B cell (primary cell): ENCODE data around the gene STK33. TPM values are rescaled to one million over a fixed set of nuclear protein-coding genes. Genes with fewer than 3 reads are reported as not detected.

Experiments used
- ATAC-seq: fragments of 200-7000 bp; cut with Tn5 transposase; one replicate; pipeline ENCODE4 v1.10.0; 2021; ENCODE audit warnings: low read depth, mild to moderate bottlenecking, moderate number of reproducible peaks, moderate library complexity
- CTCF ChIA-PET: fragments of 350-600 bp; sonication (Branson Sonifier 250); formaldehyde crosslinking; loops from one replicate; lab custom pipeline; 2021; ENCODE audit warnings: antibody characterized with exemption, inconsistent platforms; lab: Charles Lee
- POLR2A ChIA-PET: fragments of 350-600 bp; sonication (Branson Sonifier 250); formaldehyde crosslinking; loops from one replicate; lab custom pipeline; 2021; ENCODE audit warnings: antibody characterized with exemption; lab: Charles Lee
- DNase-seq: peaks from one replicate; pipeline ENCODE4 v3.0.0; 2013
- H2AFZ ChIP-seq: 2 replicates; pipeline ENCODE4 v1.6.1; 2012; ENCODE audit warnings: mild to moderate bottlenecking, low read depth, low read length; ENCODE audit not compliant: insufficient read depth, poor library complexity, severe bottlenecking
- H3K27ac ChIP-seq, 2 donors: 1 replicate in 1 of 2; 2 replicates in 1 of 2; pipeline ENCODE4 v1.5.1; 2012 to 2013; ENCODE audit warnings: low read length in 2 of 2, mild to moderate bottlenecking in 2 of 2, moderate library complexity in 1 of 2
- H3K27me3 ChIP-seq, 4 experiments: fragments of 200-600 bp in 1 of 4; sonication (generic) in 1 of 4; replicated peaks in 1 of 4; 1 replicate in 2 of 4; 2 replicates in 2 of 4; pipeline versions ENCODE4 v1.6.1 to v1.7.0; 2013 to 2016; ENCODE audit warnings: low read length in 3 of 4, mild to moderate bottlenecking in 2 of 4, mixed read lengths in 1 of 4, moderate library complexity in 1 of 4; ENCODE audit not compliant: insufficient read depth in 4 of 4, control insufficient read depth in 3 of 4; ENCODE audit errors: control extremely low read depth in 1 of 4
- H3K36me3 ChIP-seq, 2 experiments: replicated peaks in 1 of 2; 1 replicate in 1 of 2; 2 replicates in 1 of 2; pipeline versions ENCODE4 v1.6.1 to v1.7.1; 2013; ENCODE audit warnings: low read length in 1 of 2; ENCODE audit not compliant: insufficient read depth in 2 of 2, control insufficient read depth in 1 of 2; ENCODE audit errors: control extremely low read depth in 1 of 2, extremely low read depth in 1 of 2
- H3K4me1 ChIP-seq, 2 donors: fragments of 200-600 bp in 1 of 2; sonication (generic) in 1 of 2; 1 replicate in 1 of 2; 2 replicates in 1 of 2; pipeline versions ENCODE4 v1.5.1 to v1.6.1; 2013 to 2017; ENCODE audit warnings: low read length in 2 of 2; ENCODE audit not compliant: control insufficient read depth in 2 of 2, insufficient read depth in 2 of 2
- H3K4me2 ChIP-seq: replicated peaks from 2 replicates; pipeline ENCODE3; 2012; ENCODE audit warnings: mild to moderate bottlenecking, low read depth, low read length; ENCODE audit not compliant: poor library complexity, severe bottlenecking
- H3K4me3 ChIP-seq, 5 experiments: fragments of 200-600 bp in 1 of 5; sonication (generic) in 1 of 5; 1 replicate in 3 of 5; 2 replicates in 2 of 5; pipeline versions ENCODE4 v1.5.1 to v1.7.0; 2011 to 2016; ENCODE audit warnings: low read length in 4 of 5, mild to moderate bottlenecking in 4 of 5, low read depth in 2 of 5, control low read depth in 1 of 5, moderate library complexity in 1 of 5; ENCODE audit not compliant: insufficient read depth in 1 of 5; ENCODE audit errors: control extremely low read depth in 1 of 5, extremely low read depth in 1 of 5
- H3K79me2 ChIP-seq: fragments of 200-600 bp; sonication (generic); one replicate; pipeline ENCODE4 v1.6.0; 2016; ENCODE audit warnings: low read length; ENCODE audit not compliant: control insufficient read depth, insufficient read depth
- H3K9ac ChIP-seq: fragments of 200-600 bp; sonication (generic); 2 replicates; pipeline ENCODE4 v1.6.1; 2017; ENCODE audit warnings: mild to moderate bottlenecking, low read length, moderate library complexity
- H3K9me3 ChIP-seq, 3 donors: one replicate each; pipeline versions ENCODE4 v1.6.1 to v1.7.1; 2013; ENCODE audit warnings: low read length in 2 of 3; ENCODE audit not compliant: control insufficient read depth in 2 of 3, insufficient read depth in 1 of 3; ENCODE audit errors: control extremely low read depth in 1 of 3
- H4K20me1 ChIP-seq: 2 replicates; pipeline ENCODE4 v1.6.0; 2012; ENCODE audit warnings: mild to moderate bottlenecking, low read length; ENCODE audit not compliant: insufficient read depth, control insufficient read depth, poor library complexity, severe bottlenecking
- H3K27ac Mint-ChIP-seq: one replicate; pipeline ENCODE4 v1.8.0; 2021; ENCODE audit warnings: mixed read lengths
- H3K27me3 Mint-ChIP-seq: one replicate; pipeline ENCODE4 v1.8.0; 2021; ENCODE audit warnings: mixed read lengths
- H3K4me1 Mint-ChIP-seq: one replicate; pipeline ENCODE4 v1.8.0; 2021; ENCODE audit warnings: mixed read lengths
- H3K4me3 Mint-ChIP-seq: one replicate; pipeline ENCODE4 v1.8.0; 2021; ENCODE audit warnings: mixed read lengths
- H3K9me3 Mint-ChIP-seq: one replicate; pipeline ENCODE4 v1.8.0; 2022; ENCODE audit warnings: mixed read lengths; ENCODE audit not compliant: insufficient read depth
- EZH2 ChIP-seq: IDR thresholded peaks from 2 replicates; pipeline ENCODE4 v1.6.1; 2012; ENCODE audit warnings: borderline replicate concordance, low read depth, mild to moderate bottlenecking, moderate library complexity, low read length; ENCODE audit not compliant: insufficient read depth, poor library complexity, severe bottlenecking
- WGBS: methylation state at CpG from one replicate; pipeline ENCODE4 v1.1.5; 2013; ENCODE audit warnings: missing lambda C conversion rate; ENCODE audit not compliant: insufficient coverage; 5-methylcytosine and 5-hydroxymethylcytosine counted together
- intact Hi-C: fragments of 100-400 bp; cut with micrococcal nuclease; formaldehyde crosslinking; loops from one replicate; pipeline ENCODE4 v1.10.0; 2022
- polyA plus RNA-seq: library from polyadenylated mRNA; depleted of rRNA; stranded (reverse); fragments of >200 nt; gene quantifications from 2 replicates; pipeline ENCODE4 v1.2.3, GENCODE V29; 2012
- total RNA-seq, 2 donors: library from RNA; stranded (reverse); fragments of 120-200 nt in 1 of 2; gene quantifications; 1 replicate in 1 of 2; 2 replicates in 1 of 2; pipeline versions ENCODE4 v1.2.3 to v1.2.4, GENCODE V29; 2013 to 2022
- TF ChIP-seq, protein P1 (sequence below): fragments of 200-600 bp; IDR thresholded peaks from one replicate; pipeline ENCODE4 v1.8.0; 2022; ENCODE audit warnings: antibody characterized with exemption, mild to moderate bottlenecking

STK33 gene
- total and polyA plus RNA-seq, 2 donors (not counting 1 experiment from before 2014, with no cell fraction given), result 3.1 to 9.3 TPM

DNA sequence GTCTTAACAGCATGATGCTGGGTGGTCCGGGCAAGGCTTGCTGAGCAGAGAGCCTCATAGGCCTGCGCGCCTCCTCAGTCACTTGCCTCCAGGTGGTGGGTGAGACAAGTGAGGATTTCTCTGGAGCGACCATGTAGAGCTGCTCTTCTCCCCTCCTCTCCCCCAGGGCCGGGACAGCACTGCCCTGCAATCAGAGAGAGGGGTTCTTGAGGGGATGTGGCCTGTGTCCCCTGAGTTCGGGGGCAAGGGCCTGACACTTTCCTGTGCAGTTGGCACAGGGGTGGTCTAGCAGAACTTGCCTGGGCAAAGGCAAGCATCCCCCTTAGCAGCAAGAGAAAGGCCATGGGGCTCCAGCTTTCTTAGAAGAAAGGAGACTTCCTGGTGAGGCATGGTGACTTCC, 234.5 kb downstream of the STK33 start:
- H3K4me3 ChIP-seq, result no peak overlapping the region
- ChIA-PET POLR2A (no interaction called here), CTCF (no interaction called here)
- H3K27ac ChIP-seq, result no peak overlapping the region
- ATAC-seq (no peak), DNase-seq (no peak)
- no peaks in the 10 kb centered on the region for H3K79me2 ChIP-seq
- intact Hi-C loops, result no loop called here
- Mint-ChIP-seq H3K9me3 (no peaks in the 10 kb centered on the region), H3K27ac (no peak overlapping the region), H3K4me3 (no peak overlapping the region), H3K27me3 (peaks cover 3% of the 10 kb centered on the region), H3K4me1 (peaks cover 3% of the 10 kb centered on the region)
- no peaks in the 10 kb centered on the region for H3K9me3 ChIP-seq
- TF ChIP-seq EZH2, result no peak
- no peak overlapping the region for H3K9ac ChIP-seq
- H2AFZ ChIP-seq, result no peak overlapping the region
- 92% methylated on average over 3 of the region's 6 CpGs for WGBS
- peaks cover 7% of the 10 kb centered on the region in 2 donors for H3K4me1 ChIP-seq
- H3K27me3 ChIP-seq, result peaks cover 0 to 8% (median 2%) of the 10 kb centered on the region in 4 experiments
- H3K4me2 ChIP-seq, result no peak overlapping the region
- H3K36me3 ChIP-seq, result no peaks in the 10 kb centered on the region
- no peaks in the 10 kb centered on the region for H4K20me1 ChIP-seq

DNA sequence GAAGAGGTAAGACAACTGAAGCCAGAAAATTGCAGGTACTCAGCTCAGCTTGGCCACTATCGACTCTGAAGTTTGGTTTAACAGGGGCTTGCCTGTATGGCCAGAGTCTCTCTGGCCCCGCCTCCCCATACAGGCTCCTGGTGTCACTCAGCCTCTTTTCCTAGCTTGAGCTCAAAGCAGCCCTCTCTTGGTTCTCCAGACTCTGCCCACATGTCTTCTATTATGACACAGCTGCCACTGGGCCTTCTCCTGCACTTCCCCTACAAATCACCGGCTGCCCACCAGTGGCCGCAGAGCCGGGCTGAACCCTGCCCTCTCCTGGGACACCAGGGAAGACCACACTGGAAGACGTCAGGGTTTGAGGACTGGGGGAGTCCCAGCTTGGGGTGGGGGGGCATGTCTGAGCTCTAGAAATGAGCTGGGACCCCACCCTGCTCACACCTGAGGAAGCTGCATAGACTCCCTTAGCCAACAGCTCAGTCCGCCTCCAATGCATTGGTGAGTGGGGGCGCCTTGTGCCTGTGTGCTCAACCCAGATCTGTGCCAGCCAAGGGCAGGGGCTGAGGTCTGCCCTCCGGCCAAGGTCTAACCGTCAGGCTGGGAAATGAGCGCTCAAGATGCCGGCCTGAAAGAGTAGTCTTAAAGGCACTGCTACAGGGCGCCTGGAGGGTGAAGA, 236.0 kb downstream of the STK33 start:
- H3K4me1 ChIP-seq, result peaks cover 10 to 12% of the 10 kb centered on the region in 2 donors
- Mint-ChIP-seq H3K9me3 (no peaks in the 10 kb centered on the region), H3K4me3 (no peak overlapping the region), H3K27ac (no peak overlapping the region), H3K4me1 (peaks cover 5% of the 10 kb centered on the region), H3K27me3 (peaks cover 16% of the 10 kb centered on the region)
- no peaks in the 10 kb centered on the region for H3K79me2 ChIP-seq
- POLR2A ChIA-PET, result no interaction called here
- no peaks in the 10 kb centered on the region for H4K20me1 ChIP-seq
- H3K4me2 ChIP-seq, result no peak overlapping the region
- WGBS, result 92% methylated on average over 10 of the region's 13 CpGs
- CTCF ChIA-PET, result no interaction called here
- intact Hi-C loops, result no loop called here
- no peak for DNase-seq
- H3K27ac ChIP-seq, result no peak overlapping the region
- H2AFZ ChIP-seq, result no peak overlapping the region
- ATAC-seq, result no peak
- peaks cover 0 to 21% (median 9%) of the 10 kb centered on the region in 4 experiments for H3K27me3 ChIP-seq
- H3K9ac ChIP-seq, result no peak overlapping the region
- TF ChIP-seq, protein P1, sequence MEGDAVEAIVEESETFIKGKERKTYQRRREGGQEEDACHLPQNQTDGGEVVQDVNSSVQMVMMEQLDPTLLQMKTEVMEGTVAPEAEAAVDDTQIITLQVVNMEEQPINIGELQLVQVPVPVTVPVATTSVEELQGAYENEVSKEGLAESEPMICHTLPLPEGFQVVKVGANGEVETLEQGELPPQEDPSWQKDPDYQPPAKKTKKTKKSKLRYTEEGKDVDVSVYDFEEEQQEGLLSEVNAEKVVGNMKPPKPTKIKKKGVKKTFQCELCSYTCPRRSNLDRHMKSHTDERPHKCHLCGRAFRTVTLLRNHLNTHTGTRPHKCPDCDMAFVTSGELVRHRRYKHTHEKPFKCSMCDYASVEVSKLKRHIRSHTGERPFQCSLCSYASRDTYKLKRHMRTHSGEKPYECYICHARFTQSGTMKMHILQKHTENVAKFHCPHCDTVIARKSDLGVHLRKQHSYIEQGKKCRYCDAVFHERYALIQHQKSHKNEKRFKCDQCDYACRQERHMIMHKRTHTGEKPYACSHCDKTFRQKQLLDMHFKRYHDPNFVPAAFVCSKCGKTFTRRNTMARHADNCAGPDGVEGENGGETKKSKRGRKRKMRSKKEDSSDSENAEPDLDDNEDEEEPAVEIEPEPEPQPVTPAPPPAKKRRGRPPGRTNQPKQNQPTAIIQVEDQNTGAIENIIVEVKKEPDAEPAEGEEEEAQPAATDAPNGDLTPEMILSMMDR, result no peak
- no peak for TF ChIP-seq EZH2
- no peaks in the 10 kb centered on the region for H3K36me3 ChIP-seq
- H3K4me3 ChIP-seq, result no peak overlapping the region
- H3K9me3 ChIP-seq, result no peaks in the 10 kb centered on the region
